HG03342 (cell line): Measurements from ENCODE around the gene MCU.

Experiments
- ATAC-seq: cut with Tn5 transposase; IDR thresholded peaks from one replicate; pipeline ENCODE4 v1.9.1; 2021; ENCODE audit warnings: mild to moderate bottlenecking, moderate library complexity; ENCODE audit not compliant: unreplicated experiment

MCU gene

DNA sequence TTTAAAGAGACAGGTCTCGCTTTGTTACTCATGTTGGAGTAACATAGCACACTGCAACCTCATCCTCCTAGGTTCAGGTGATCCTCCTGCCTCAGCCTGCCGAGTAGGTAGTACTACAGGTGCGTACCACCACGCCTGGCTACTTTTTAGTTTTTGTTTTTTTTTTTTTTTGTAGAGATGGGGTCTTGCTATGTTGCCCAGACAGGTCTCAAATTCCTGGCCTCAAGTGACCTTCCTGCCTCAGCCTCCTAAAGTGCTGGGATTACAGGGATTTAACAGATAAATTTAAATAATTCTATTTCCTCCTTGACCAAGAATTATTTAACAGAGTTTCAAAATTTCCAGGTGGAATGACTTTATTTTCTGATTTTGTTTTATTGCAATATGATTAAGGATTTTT is 104.6 kb downstream of the MCU start:
- ATAC-seq, result no peak

DNA sequence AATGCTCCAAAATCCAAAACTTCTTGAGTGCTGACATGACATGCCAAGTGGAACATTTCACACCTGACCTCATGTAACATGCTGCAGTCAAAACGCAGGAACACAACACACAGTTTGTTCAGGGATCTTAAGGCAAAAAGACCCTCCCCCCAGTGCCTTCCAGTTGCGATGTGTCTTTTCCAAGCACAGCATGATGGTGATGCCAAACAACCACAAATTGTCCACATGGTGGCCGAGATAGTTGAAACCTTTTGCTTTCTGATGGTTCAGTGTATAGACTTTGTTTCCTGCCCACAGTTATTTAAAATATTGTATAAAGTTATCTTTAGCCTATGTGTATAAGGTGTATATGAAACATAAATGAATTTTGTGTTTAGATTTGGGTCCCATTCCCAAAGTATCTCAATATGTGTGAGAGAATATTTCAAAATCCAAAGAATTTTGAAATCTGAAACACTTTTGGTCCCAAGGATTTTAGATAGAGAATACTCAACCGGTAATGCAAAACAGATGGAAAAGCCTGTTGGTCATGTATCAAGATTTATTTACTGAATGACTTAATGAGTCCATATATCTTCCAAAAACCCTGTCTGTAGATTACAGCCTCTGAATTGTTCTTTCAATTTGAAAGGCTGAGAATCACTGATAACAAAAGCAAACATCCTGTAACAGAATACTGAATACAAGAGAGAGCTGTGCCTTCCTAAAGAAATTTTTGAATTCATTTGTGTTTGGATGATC is 108.2 kb downstream of the MCU start:
- no peak for ATAC-seq

DNA sequence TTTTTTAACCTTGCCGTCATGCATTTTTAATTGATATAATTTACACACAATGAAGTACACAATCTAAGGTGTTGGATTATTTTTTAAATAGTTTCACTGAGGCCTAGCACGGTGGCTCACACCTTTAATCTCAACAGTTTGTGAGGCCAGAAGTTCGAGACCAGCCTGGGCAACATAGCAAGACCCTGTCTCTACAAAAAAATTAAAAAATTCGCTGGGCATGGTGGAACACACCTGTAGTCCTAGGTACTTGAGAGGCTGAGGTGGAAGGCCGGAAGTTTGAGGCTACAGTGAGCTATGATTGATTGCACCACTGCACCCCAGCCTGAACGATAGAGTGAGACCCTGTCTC is 108.8 kb downstream of the MCU start:
- no peak for ATAC-seq

DNA sequence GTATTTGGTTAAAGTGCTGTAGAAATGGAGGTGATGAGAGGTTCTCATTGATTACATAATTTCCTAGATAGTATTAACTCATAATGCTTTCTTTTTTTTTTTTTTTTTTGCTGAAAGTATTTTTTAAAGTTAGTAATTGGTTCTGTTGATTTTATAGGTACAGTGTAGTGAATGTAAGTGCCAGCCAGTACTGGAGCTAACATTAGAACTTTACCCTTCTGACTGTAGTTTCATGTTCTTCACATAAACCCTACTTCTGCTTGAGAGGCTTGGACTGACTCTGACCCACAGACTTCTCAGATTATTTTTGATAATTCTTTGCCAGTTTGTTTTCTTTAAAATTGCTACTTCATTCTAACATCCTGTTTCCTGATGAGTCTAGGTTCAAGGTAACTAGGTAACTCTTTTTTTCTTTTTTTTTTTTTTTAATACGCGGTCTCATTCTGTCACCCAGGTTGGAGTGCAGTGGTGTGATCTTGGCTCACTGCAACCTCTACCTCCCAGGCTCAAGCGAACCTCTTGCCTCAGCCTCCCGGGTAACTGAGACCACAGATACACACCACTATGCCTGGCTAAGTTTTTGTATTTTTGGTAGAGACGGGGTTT is 109.4 kb downstream of the MCU start:
- no peak for ATAC-seq

DNA sequence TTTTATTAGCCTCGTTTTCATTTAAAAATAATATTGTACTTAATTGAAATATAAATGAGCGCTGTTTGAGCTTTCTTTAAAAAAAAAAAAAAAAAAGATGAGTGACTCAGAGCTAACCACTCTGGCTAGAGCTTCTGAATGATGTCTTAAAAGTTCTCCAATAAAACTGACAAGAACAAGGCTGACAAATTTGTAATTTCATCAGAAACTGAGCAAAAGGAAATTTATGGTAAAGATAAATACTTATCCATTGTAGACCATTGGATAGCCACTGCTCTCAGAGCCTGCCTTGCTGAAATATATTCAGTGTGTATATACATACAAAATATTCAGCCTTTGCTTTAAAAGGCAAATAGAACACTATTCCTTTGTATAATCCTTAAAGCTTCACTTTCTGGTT is 110.4 kb downstream of the MCU start:
- no peak for ATAC-seq

DNA sequence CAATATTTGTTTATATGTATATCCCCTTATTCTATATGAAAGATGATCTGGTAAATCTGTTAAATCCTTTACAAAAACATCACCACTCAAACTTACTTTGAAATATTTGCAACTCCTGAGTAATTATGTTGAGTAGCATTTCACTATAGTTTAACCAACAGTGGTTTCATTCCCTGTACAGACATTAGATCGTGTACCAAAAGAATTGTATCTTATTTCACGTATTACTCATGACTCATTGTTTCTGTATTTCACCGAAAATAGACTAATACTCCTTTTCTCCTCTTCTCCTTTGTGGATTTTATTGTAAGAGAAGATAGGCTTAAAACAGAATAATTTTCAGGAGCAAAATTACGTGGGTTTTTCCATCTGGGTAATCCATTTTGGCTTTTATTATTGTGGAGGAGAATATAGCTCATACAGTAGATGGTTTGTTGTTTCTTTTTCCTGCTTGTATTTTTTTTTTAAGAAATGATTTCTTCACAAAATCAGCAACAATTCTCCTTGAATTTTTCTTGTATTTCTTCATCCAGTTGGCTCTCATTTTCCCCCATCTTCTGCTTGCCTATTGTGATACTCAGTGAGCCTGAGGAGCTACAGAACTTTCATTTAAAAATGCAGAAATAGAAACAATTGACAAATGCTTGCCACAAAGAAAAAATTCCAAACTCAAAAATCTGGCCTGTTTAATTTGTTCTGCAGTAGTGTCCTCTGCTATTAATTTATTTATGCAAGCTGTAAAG is 111.0 kb downstream of the MCU start:
- ATAC-seq, result no peak

DNA sequence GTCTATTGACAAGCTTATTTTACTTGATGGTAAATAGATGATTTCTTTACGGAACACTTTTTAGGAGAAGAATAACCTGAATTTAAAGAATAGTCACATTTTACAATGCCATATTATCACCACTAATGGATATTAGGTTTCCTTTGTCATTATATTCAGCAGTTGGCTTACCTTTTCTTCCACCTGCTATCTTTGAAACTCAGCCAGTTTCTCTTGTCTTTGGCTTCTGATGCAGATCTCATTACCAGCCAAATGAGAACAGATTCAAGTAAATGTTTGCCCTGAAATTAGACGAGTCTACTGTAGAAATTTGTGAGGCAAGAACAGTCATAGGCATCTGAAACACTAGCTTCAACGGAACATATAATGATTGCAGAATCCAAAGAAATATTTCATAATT is 116.1 kb downstream of the MCU start:
- no peak for ATAC-seq

DNA sequence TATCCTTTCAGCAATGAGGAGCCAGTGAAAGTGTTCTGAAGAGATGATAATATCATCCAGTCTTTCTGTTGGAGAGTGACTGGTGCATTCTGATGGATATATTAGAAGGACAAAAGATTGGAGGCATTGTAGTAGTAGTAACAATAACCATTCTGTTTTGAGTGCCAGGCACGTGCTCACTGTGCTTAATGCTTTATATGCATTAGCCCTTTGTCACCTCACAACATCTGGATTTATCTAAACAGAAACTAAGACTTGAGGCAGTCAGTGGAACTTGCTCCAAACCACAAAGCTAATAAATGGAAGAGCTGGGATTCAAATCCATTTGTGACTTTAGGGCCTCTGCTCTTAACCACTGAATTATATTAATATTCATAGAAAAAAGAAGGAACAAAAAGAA is 117.1 kb downstream of the MCU start:
- no peak for ATAC-seq

DNA sequence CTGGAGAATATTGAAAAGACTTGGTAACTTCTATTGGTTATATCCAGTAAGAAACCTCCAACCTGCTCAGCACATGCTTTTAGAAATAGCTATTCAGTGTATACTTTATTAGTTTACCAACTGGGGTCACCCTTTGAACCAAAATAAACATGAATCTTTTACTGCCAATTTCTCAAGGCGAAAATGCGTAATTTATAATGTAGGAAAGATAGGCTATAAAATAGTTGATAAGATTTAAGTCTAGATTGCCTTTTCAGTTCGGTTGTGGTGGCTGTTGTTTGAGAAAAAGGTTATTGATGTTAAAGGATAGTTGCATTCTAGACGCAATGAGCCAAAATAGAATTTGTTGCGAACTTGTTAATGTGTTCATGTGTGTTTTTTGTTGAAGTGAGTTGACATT is 119.0 kb downstream of the MCU start:
- no peak for ATAC-seq

DNA sequence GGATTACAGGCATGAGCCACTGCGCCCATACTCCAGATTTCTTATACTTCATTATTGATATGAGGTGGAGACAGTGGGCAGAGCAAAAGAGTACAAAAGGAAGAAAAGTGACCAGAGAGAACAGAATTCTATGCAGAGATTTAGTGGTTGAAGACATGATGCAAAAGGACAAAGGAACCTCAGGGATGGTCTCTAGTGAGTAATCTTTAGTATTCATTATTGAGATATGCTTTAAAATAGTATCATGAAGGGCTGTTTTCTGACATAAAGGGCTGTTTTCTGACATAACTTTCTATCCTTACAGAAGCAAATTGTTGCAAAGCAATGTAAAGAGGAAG is 120.4 kb downstream of the MCU start:
- no peak for ATAC-seq

DNA sequence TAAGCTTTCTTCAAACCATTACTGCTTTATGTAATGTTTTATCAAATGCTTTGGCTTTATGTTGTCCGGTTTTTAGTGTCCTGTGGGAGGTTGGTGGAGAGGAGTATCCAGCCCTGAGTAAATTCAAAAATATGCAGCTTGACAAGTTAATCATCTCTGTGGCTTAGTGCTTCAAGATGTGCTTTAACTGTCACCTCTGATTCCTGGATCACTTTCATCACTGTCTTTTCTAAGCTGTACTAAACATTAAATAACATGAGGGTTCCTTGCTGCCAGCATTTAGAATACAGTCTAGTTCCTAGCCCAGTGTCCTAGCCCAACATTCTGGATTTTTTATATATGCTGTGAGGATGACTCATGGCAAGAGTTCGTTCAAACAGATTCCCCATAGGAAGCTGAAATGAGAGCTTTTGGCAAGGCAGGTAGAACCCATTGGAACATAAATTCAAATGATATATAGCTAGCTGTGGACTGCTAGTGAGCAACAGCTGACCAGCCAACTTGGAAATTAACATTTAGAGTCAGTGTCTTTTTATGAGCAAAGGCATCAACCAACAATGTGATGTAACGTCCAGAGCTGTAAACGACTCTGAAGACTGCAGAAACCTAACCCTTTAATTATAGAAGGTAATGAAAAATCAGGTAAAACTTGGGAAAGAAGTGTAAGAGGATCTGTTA is 120.9 kb downstream of the MCU start:
- no peak for ATAC-seq

DNA sequence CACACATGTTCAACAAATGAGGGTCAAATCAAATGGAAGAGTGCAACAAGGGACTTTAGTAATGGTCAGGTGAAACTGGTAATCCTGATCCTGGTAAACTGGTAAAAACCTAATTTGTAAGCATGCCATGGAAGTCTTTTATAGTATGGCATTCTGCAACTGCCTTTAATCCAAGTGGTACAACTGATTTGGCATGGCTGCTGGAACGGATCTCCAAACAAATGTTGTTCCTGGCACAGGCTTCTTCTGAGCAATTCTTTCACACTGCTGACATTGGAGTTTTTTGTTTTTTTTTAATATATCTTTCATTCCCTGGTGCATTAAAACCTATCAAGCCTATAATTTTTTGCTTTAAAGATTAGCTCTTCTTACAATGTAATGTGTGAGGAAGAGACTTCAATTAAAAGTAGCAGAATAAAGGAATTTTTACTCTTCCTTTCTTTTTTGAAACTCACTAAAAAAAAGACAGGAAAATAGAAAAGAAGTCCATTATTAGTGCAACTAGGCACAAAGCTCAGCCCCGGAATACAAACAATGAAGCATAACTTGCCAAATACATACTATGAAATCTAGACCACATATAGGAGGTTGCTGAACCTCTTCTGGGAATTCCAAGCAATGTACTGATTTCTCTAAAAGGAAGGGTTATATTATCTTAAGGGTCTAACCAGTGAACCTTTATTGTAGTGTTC is 122.3 kb downstream of the MCU start:
- ATAC-seq, result no peak

DNA sequence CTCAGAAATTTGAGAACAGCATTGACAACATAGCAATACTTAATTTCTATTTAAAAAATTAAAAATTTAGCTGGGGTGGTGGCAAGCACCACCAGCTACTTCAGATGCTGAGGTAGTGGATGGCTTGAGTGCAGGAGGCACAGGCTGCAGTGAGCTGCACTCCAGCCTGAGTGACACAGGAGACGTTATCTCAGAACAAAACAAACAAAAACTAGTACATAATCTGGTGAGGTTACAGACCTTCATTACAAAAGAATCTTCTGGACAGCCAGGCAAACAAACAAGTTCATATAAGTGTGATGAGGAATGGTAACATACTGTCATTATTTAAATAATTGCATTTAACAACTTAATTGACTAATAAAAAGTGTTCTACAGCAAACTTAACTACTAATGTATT is 124.6 kb downstream of the MCU start:
- ATAC-seq, result no peak

DNA sequence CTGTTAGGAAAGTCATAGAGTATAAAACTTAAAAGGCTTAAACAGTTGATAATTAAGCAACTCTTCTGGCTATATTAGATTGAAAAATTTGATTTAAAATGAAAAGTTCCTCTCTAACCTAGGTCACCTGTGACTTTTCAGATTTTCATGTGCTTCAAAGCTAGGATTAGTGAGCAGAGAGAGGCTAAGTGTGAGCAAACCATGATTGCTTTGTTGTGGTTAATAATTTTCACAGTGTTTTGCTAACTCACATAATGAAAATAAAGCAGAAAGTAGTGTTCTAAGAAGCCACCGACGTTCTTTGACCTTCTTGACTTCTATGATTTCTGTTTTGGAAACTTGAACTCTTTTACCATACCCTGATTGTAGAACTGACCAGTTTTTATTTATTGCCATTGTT is 126.1 kb downstream of the MCU start:
- ATAC-seq, result no peak

DNA sequence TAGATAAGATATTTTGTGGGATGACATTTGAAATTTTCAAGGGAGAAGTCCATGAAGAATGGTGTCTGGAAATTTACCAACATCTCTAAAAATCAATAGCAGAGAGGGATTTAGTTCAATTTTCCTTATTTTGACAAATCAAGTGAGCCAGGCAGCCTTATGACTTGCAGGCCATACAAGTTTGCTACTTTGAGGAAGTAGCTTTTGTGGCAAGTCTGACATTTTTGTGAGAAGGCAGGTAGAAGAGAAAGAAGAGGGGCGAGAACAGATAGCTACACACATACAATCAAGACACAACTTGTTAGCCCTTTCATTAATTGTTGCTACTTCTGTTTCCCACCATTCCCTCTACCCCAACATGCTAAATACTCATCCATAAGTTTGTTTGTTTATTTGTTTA is 127.1 kb downstream of the MCU start:
- no peak for ATAC-seq

DNA sequence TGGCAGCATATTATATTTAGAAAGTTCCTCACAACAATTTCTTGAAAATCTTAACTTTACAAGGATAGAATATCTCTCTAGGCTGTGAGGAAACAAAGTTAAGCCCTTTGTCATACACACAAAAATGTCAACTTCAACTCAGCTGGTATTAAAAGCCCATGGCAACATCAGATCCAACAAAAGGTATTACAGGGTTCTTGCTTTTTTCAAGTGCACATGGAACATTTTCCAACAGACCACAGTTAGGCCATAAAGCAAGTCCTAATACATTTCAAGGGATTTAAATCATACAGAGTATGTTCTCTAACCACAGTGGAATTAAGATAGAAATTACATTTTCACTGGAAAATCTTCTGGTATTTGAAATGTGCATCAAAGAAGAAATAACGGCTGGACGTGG is 129.7 kb downstream of the MCU start:
- ATAC-seq, result no peak

DNA sequence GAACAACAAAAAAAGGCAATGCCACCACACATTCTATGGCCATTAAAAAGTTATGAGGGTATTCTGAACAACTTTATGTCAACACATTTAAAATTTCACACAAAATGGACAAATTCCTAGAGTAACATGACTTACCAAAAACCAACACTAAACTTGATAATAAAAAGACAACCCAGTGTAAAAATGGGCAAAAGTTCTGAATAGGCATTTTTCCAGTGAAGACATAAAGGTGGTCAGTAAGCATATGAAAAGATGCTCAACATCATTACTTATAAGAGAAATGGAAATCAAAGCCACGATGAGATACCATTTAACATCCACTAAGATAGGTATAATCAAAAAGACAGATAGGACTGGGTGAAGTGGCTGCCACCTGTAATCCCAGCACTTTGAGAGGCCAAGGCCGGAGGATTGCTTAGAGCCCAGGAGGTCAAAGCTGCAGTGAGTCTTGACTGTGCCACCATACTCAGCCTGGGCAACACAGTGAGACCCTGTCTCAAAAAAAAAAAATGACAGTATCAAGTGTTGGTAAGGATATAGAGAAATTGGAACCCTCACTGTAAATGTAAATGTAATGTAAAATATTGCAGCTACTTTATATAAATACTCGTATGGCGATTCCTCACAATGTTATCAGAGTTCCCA is 130.5 kb downstream of the MCU start:
- ATAC-seq, result no peak

DNA sequence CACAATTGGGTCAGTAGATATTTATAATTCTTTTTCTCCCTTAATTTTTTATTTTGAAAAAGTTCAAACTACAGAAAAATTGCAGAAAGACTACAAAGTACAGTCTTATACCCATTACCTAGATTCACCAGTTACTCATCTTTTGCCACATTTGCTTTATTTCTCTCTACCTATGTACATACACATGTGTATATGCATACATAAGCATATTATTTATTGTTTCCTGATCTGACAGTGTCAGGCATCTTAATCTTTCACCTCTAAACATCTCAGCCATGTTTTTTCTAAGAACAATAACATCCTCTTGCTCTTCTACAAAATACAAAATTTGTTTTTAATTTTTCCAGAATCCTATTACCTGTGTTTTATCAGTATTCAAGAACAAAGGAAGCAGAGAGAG is 133.2 kb downstream of the MCU start:
- ATAC-seq, result no peak

DNA sequence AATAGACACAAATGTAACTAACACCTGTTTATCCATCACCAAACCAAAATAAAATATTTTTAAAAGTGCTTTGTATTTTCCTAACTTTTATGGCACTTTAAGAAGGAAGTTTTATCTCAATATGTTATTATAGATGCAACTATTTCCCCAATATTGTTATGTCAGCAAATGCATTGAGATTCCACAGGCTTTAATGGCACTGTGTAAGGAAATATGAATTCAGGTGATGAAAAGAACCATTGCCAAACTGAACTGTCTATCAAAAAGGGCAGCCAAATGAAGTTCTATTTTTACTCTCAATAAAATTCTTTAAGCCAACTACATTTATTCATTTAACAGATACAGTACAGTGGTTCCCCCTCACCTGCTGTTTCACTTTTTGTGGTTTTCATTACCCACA is 134.4 kb downstream of the MCU start:
- no peak for ATAC-seq

DNA sequence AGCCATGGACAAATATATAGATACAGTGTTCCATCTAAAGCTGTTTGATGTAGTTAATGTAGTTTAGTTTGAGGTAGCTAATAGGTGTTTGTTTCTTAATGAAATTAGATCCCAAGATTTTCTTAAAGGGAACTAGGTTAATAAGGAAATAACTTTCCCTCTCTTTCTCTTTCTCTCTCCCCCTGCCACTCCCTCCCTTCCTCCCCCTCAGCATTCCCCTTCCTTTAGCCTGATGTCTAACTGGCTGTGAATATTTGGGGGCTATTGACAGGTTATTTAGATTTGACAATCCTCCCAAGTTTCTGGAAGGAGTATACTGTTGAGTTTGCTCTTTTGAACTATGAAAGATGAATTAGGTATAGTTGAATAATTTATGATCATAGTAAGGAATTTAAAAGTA is 136.4 kb downstream of the MCU start:
- no peak for ATAC-seq

DNA sequence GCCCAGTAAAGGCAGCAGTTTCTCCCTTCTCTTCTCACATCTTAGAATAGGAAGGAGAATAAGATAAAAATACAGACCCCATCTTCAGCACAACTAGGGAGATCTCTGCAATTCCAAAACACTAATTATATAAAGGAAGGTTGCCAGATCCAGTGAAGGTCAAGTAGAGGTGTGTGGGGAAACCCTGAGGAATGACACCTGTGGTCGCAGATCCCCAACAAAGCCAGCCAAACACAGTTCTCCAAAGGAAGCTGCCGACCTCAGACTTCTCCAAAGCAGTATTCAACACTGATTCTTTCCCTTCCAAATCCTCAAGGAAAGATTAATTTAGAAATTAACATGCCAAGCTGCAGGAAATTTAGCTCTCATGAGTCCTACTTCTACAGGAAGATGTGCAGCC is 138.7 kb downstream of the MCU start:
- ATAC-seq, result no peak
